Measurements from ENCODE around the gene C1orf141.

DNA sequence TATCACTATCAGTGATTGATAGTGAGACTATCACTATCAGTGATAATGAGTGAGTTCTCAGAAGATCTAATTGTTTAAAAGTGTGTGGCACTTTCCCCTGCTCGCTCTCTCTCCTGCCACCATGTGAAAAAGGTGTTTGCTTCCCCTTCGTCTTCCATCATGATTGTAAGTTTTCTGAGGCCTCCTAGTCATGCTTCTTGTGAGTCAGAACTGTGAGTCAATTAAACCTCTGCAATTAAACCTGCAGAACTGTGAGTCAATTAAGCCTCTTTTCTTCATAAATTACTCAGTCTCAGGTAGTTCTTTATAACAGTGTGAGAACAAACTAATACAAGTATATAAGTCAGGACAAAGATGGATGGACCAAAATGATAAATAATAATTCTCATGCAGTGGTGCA, 24.5 kb upstream of the C1orf141 start:
- TF ChIP-seq, protein P1, sequence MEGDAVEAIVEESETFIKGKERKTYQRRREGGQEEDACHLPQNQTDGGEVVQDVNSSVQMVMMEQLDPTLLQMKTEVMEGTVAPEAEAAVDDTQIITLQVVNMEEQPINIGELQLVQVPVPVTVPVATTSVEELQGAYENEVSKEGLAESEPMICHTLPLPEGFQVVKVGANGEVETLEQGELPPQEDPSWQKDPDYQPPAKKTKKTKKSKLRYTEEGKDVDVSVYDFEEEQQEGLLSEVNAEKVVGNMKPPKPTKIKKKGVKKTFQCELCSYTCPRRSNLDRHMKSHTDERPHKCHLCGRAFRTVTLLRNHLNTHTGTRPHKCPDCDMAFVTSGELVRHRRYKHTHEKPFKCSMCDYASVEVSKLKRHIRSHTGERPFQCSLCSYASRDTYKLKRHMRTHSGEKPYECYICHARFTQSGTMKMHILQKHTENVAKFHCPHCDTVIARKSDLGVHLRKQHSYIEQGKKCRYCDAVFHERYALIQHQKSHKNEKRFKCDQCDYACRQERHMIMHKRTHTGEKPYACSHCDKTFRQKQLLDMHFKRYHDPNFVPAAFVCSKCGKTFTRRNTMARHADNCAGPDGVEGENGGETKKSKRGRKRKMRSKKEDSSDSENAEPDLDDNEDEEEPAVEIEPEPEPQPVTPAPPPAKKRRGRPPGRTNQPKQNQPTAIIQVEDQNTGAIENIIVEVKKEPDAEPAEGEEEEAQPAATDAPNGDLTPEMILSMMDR (IDR thresholded peaks at IDR 0.05), result no peak
- no peak for TF ChIP-seq POLR2A (IDR thresholded peaks at IDR 0.05)
